H9 (cell line): Measurements from ENCODE around the gene NPTXR. TPM values are rescaled to one million over a fixed set of nuclear protein-coding genes. Genes with fewer than 3 reads are reported as not detected.
A peak's percentile ranks its signal among the peaks of the same experiment; 100 is the strongest.

ENCODE experiments used
- DNase-seq: peaks from one replicate; pipeline ENCODE4 v3.0.0-alpha.2; 2017
- H2AFZ ChIP-seq: one replicate; pipeline ENCODE4 v1.6.1; 2013; ENCODE audit warnings: mild to moderate bottlenecking, low read length, control low read depth, moderate library complexity
- H2AK5ac ChIP-seq: 2 replicates; pipeline ENCODE4 v1.6.1; 2013; ENCODE audit warnings: low read length, control low read depth, mixed read lengths; ENCODE audit not compliant: insufficient read length
- H2BK120ac ChIP-seq: one replicate; pipeline ENCODE4 v1.6.1; 2013; ENCODE audit warnings: low read depth, mild to moderate bottlenecking, low read length, control low read depth, inconsistent platforms; ENCODE audit not compliant: poor library complexity, severe bottlenecking
- H2BK12ac ChIP-seq: 2 replicates; pipeline ENCODE4 v1.6.1; 2013; ENCODE audit warnings: low read length, control low read depth, mixed read lengths, low read depth; ENCODE audit not compliant: insufficient read length
- H2BK15ac ChIP-seq: 2 replicates; pipeline ENCODE4 v1.6.1; 2013; ENCODE audit warnings: low read depth, low read length, control low read depth
- H2BK20ac ChIP-seq: one replicate; pipeline ENCODE4 v1.6.1; 2013; ENCODE audit warnings: low read depth, mild to moderate bottlenecking, low read length, control low read depth, inconsistent platforms; ENCODE audit not compliant: poor library complexity, severe bottlenecking
- H2BK5ac ChIP-seq: 2 replicates; pipeline ENCODE4 v1.6.1; 2013; ENCODE audit warnings: low read length, control low read depth, mixed read lengths; ENCODE audit not compliant: insufficient read length
- H3K14ac ChIP-seq: 2 replicates; pipeline ENCODE4 v1.6.1; 2013; ENCODE audit warnings: low read length, control low read depth; ENCODE audit not compliant: insufficient read depth
- H3K18ac ChIP-seq: 2 replicates; pipeline ENCODE4 v1.6.1; 2013; ENCODE audit warnings: low read depth, mild to moderate bottlenecking, mixed read lengths, low read length, control low read depth; ENCODE audit not compliant: insufficient read length
- H3K23ac ChIP-seq: 2 replicates; pipeline ENCODE4 v1.6.1; 2013; ENCODE audit warnings: low read length, control low read depth, mixed read lengths, low read depth; ENCODE audit not compliant: insufficient read length
- H3K23me2 ChIP-seq: 2 replicates; pipeline ENCODE4 v1.6.1; 2013; ENCODE audit warnings: low read depth, mild to moderate bottlenecking, mixed read lengths, low read length, control low read depth; ENCODE audit not compliant: insufficient read length, poor library complexity, severe bottlenecking
- H3K27ac ChIP-seq: 2 replicates; pipeline ENCODE4 v1.5.1; 2013; ENCODE audit warnings: low read length, control low read depth, mixed read lengths, low read depth; ENCODE audit not compliant: insufficient read length
- H3K27me3 ChIP-seq: 2 replicates; pipeline ENCODE4 v1.6.1; 2013; ENCODE audit warnings: low read length, control low read depth, inconsistent platforms; ENCODE audit not compliant: insufficient read depth
- H3K4ac ChIP-seq: 2 replicates; pipeline ENCODE4 v1.6.1; 2013; ENCODE audit warnings: low read depth, mild to moderate bottlenecking, control low read depth, inconsistent platforms, low read length, moderate library complexity
- H3K4me1 ChIP-seq: 2 replicates; pipeline ENCODE4 v1.6.1; 2013; ENCODE audit warnings: low read length, control low read depth, inconsistent platforms; ENCODE audit not compliant: insufficient read depth
- H3K4me2 ChIP-seq: 2 replicates; pipeline ENCODE4 v1.6.1; 2013; ENCODE audit warnings: low read length, control low read depth, mixed read lengths; ENCODE audit not compliant: insufficient read length, insufficient read depth
- H3K56ac ChIP-seq: 2 replicates; pipeline ENCODE4 v1.6.1; 2013; ENCODE audit warnings: low read depth, mild to moderate bottlenecking, mixed read lengths, low read length, control low read depth; ENCODE audit not compliant: insufficient read length
- H3K79me1 ChIP-seq: 2 replicates; pipeline ENCODE4 v1.6.1; 2013; ENCODE audit warnings: low read depth, mild to moderate bottlenecking, moderate library complexity, low read length, control low read depth, inconsistent platforms; ENCODE audit not compliant: insufficient read depth, poor library complexity, severe bottlenecking
- H3K79me2 ChIP-seq: 2 replicates; pipeline ENCODE4 v1.6.1; 2013; ENCODE audit warnings: low read length, control low read depth, inconsistent platforms; ENCODE audit not compliant: insufficient read depth
- H3K9ac ChIP-seq: 2 replicates; pipeline ENCODE4 v1.6.1; 2013; ENCODE audit warnings: low read length, control low read depth, mixed read lengths; ENCODE audit not compliant: insufficient read length; ENCODE audit errors: extremely low read depth
- H3K9me3 ChIP-seq: one replicate; pipeline ENCODE4 v1.6.1; 2013; ENCODE audit warnings: low read depth, low read length, inconsistent platforms; ENCODE audit not compliant: control insufficient read depth
- H3T11ph ChIP-seq: one replicate; pipeline ENCODE4 v1.6.1; 2013; ENCODE audit warnings: mild to moderate bottlenecking, low read length, control low read depth, inconsistent platforms
- H4K20me1 ChIP-seq: one replicate; pipeline ENCODE4 v1.6.1; 2013; ENCODE audit not compliant: control insufficient read depth, insufficient read length, insufficient read depth
- H4K5ac ChIP-seq: 2 replicates; pipeline ENCODE4 v1.6.1; 2013; ENCODE audit warnings: low read depth, mild to moderate bottlenecking, mixed read lengths, low read length, control low read depth; ENCODE audit not compliant: insufficient read length
- H4K8ac ChIP-seq: replicated peaks from 2 replicates; pipeline ENCODE4 v1.6.1; 2013; ENCODE audit warnings: low read length, control low read depth, mixed read lengths, low read depth; ENCODE audit not compliant: insufficient read length
- H4K91ac ChIP-seq: 2 replicates; pipeline ENCODE4 v1.6.1; 2013; ENCODE audit warnings: low read depth, mild to moderate bottlenecking, moderate library complexity, mixed read lengths, low read length, control low read depth; ENCODE audit not compliant: insufficient read length
- H3K27ac Mint-ChIP-seq, 3 experiments: 2 replicates in 2 of 3; 3 replicates in 1 of 3; pipeline ENCODE4 v1.8.0; 2020 to 2021; ENCODE audit warnings: mixed read lengths in 3 of 3, mild to moderate bottlenecking in 1 of 3, moderate library complexity in 1 of 3
- H3K27me3 Mint-ChIP-seq: 2 replicates; pipeline ENCODE4 v1.8.0; 2021; ENCODE audit warnings: low read depth, mild to moderate bottlenecking, moderate library complexity, mixed read lengths
- H3K36me3 Mint-ChIP-seq, 3 experiments: 2 replicates in 2 of 3; 3 replicates in 1 of 3; pipeline ENCODE4 v1.8.0; 2020 to 2021; ENCODE audit warnings: low read depth in 3 of 3, mixed read lengths in 3 of 3; ENCODE audit not compliant: insufficient read depth in 1 of 3
- H3K4me1 Mint-ChIP-seq, 2 experiments: 2 replicates each; pipeline ENCODE4 v1.8.0; 2020; ENCODE audit warnings: mixed read lengths in 2 of 2
- H3K4me3 Mint-ChIP-seq, 2 experiments: 2 replicates in 1 of 2; 3 replicates in 1 of 2; pipeline ENCODE4 v1.8.0; 2020 to 2021; ENCODE audit warnings: mild to moderate bottlenecking in 2 of 2, mixed read lengths in 2 of 2, moderate library complexity in 1 of 2
- H3K9me3 Mint-ChIP-seq, 2 experiments: 2 replicates in 1 of 2; 3 replicates in 1 of 2; pipeline ENCODE4 v1.8.0; 2020; ENCODE audit warnings: mild to moderate bottlenecking in 2 of 2, mixed read lengths in 2 of 2, moderate library complexity in 1 of 2
- CTCF ChIP-seq: fragments of 200-600 bp; sonication (generic); conservative IDR thresholded peaks from 3 replicates; pipeline ENCODE4 v1.8.0; 2021; ENCODE audit warnings: antibody characterized with exemption, mild to moderate bottlenecking
- WGBS: extraction: QIAGEN DNeasy Blood & Tissue Kit; methylation state at CpG from one replicate; pipeline ENCODE4 v1.1.7; 2013; ENCODE audit warnings: missing lambda C conversion rate, low lambda C conversion rate, mixed read lengths; ENCODE audit not compliant: insufficient read length; ENCODE audit errors: extremely low coverage; 5-methylcytosine and 5-hydroxymethylcytosine counted together
- total RNA-seq: library from RNA; stranded (reverse); gene quantifications from 2 replicates; pipeline ENCODE4 v1.2.1, GENCODE V29; 2021

The NPTXR gene
- total RNA-seq, 1 experiment from 2014 or later, result 8.1 TPM

- Histone ChIP-seq H4K91ac (peak overlapping the region; percentile 86), H3K23ac (no peak overlapping the region), H2AK5ac (no peak overlapping the region), H2BK20ac (no peak overlapping the region), H2AFZ (no peak overlapping the region), H3K14ac (no peak overlapping the region; the same call in 1 of the 2 replicates), H2BK5ac (no peak overlapping the region), H3K4me2 (no peak overlapping the region), H4K5ac (no peak overlapping the region), H3K9ac (no peak overlapping the region), H3K79me1 (no peaks in the 10 kb centered on the region), H3T11ph (no peak overlapping the region), H3K9me3 (no peaks in the 10 kb centered on the region), H3K79me2 (no peaks in the 10 kb centered on the region), H3K27ac (no peak overlapping the region), H2BK12ac (no peak overlapping the region), H4K8ac (no peak overlapping the region), H3K27me3 (no peaks in the 10 kb centered on the region), H2BK15ac (no peak overlapping the region), H4K20me1 (no peaks in the 10 kb centered on the region), H3K4me1 (no peaks in the 10 kb centered on the region; the same call in 1 of the 2 replicates), H3K23me2 (peaks cover 3% of the 10 kb centered on the region), H3K18ac (no peak overlapping the region), H3K56ac (no peak overlapping the region), H3K4ac (no peak overlapping the region), H2BK120ac (no peak overlapping the region)
- TF ChIP-seq CTCF, result no peak
- Mint-ChIP-seq H3K27me3 (no peaks in the 10 kb centered on the region; the same call in none of the 2 replicates), H3K27ac (peak overlapping the region in 1 of 3 experiments; percentile 59; a peak in 1 of 7 replicates), H3K4me1 (peaks cover 32 to 53% of the 10 kb centered on the region in 2 experiments), H3K9me3 (no peaks in the 10 kb centered on the region), H3K4me3 (no peak overlapping the region), H3K36me3 (peaks cover 10 to 36% (median 33%) of the 10 kb centered on the region in 3 experiments; a peak in 6 of 7 replicates)
- WGBS, result no CpG with 5 or more reads among the region's 20 CpGs
- DNase-seq, result peak; percentile 27
Observed at GRCh38 chr22:38865201-38866023, 21.6 kb upstream of the NPTXR start.
